Ishikawa (cell line): Measurements from ENCODE around the gene LAIR1.

ENCODE experiments used
- CEBPB ChIP-seq: IDR thresholded peaks from 2 replicates; pipeline ENCODE4 v1.6.1; 2012
- CREB1 ChIP-seq: IDR thresholded peaks from 2 replicates; pipeline ENCODE4 v1.6.1; 2012; ENCODE audit warnings: low read depth
- EGR1 ChIP-seq: IDR thresholded peaks from 2 replicates; pipeline ENCODE4 v1.6.1; 2012
- EP300 ChIP-seq: IDR thresholded peaks from 2 replicates; pipeline ENCODE4 v1.6.1; 2012; ENCODE audit warnings: borderline replicate concordance
- FOXM1 ChIP-seq: IDR thresholded peaks from 2 replicates; pipeline ENCODE4 v1.6.1; 2012; ENCODE audit warnings: low read depth, borderline replicate concordance
- NFIC ChIP-seq: IDR thresholded peaks from 2 replicates; pipeline ENCODE4 v1.6.1; 2012
- RAD21 ChIP-seq: IDR thresholded peaks from 2 replicates; pipeline ENCODE4 v1.6.1; 2012; ENCODE audit warnings: low read depth
- TAF1 ChIP-seq: IDR thresholded peaks from 2 replicates; pipeline ENCODE4 v1.6.1; 2012; ENCODE audit warnings: low read depth, mild to moderate bottlenecking
- TCF12 ChIP-seq: IDR thresholded peaks from 2 replicates; pipeline ENCODE4 v1.6.1; 2012; ENCODE audit warnings: low read depth
- TEAD4 ChIP-seq: IDR thresholded peaks from 2 replicates; pipeline ENCODE4 v1.6.1; 2012
- YY1 ChIP-seq: IDR thresholded peaks from 2 replicates; pipeline ENCODE4 v1.6.1; 2012; ENCODE audit warnings: low read depth
- ZBTB7A ChIP-seq: IDR thresholded peaks from 2 replicates; pipeline ENCODE4 v1.6.1; 2012; ENCODE audit warnings: low read depth
- TF ChIP-seq, protein P1 (sequence below): IDR thresholded peaks from 2 replicates; pipeline ENCODE4 v1.6.1; 2012; ENCODE audit warnings: low read depth, mild to moderate bottlenecking
- TF ChIP-seq, protein P2 (sequence below): IDR thresholded peaks from 2 replicates; pipeline ENCODE4 v1.6.1; 2012
- TF ChIP-seq, protein P3 (sequence below): IDR thresholded peaks from 2 replicates; pipeline ENCODE4 v1.6.1; 2012

The LAIR1 gene

DNA sequence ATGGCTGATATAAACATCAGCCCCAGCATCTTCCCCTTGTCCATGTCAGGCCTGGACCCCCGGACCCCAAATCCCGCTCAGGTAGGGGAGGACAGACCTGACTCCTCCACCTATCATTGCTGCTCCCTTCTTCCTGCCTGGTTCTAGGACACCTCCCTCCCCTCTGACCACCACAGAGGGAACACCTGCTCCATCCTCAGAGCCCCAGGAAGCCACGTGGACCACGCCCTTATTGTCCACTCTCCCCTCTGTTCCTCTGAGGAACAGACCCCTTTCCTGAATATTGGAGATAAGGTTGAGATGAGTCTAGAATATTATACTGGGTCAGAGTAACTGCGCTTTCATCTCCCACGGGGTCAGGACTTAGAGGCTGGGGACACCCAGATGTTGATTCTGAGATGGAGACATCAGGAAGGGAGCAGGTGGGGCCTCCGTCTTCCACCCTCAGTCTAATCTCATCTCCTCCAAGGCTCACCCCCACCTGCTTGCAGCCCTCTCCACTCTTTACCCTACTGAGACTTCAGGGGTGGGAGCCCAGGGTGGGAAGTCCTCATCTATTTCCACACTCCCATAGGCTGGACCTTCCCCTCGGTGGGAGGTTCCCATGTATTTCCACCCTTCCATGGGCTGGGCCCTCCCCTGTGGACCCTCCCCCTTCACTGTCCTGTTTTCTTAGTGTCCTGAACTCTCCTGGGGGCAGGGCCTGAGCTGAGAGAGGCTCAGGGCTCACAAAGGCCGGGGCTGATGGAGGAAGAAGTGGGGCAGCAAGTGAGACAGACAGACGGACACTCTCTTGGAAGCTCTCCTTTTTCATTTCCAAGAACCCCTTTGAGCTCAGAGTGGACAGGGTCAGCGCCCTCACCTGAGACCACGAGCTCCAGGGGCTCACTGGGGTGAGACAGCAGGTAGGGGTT lies 28.5 kb downstream of the LAIR1 start:
- TF ChIP-seq, protein P1, sequence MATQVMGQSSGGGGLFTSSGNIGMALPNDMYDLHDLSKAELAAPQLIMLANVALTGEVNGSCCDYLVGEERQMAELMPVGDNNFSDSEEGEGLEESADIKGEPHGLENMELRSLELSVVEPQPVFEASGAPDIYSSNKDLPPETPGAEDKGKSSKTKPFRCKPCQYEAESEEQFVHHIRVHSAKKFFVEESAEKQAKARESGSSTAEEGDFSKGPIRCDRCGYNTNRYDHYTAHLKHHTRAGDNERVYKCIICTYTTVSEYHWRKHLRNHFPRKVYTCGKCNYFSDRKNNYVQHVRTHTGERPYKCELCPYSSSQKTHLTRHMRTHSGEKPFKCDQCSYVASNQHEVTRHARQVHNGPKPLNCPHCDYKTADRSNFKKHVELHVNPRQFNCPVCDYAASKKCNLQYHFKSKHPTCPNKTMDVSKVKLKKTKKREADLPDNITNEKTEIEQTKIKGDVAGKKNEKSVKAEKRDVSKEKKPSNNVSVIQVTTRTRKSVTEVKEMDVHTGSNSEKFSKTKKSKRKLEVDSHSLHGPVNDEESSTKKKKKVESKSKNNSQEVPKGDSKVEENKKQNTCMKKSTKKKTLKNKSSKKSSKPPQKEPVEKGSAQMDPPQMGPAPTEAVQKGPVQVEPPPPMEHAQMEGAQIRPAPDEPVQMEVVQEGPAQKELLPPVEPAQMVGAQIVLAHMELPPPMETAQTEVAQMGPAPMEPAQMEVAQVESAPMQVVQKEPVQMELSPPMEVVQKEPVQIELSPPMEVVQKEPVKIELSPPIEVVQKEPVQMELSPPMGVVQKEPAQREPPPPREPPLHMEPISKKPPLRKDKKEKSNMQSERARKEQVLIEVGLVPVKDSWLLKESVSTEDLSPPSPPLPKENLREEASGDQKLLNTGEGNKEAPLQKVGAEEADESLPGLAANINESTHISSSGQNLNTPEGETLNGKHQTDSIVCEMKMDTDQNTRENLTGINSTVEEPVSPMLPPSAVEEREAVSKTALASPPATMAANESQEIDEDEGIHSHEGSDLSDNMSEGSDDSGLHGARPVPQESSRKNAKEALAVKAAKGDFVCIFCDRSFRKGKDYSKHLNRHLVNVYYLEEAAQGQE, result no peak
- TF ChIP-seq YY1 (no peak), EP300 (no peak), FOXM1 (no peak), RAD21 (no peak), CEBPB (no peak), TCF12 (no peak), NFIC (no peak), TAF1 (no peak), ZBTB7A (no peak), TEAD4 (no peak), EGR1 (no peak), CREB1 (no peak)
- TF ChIP-seq, protein P2, sequence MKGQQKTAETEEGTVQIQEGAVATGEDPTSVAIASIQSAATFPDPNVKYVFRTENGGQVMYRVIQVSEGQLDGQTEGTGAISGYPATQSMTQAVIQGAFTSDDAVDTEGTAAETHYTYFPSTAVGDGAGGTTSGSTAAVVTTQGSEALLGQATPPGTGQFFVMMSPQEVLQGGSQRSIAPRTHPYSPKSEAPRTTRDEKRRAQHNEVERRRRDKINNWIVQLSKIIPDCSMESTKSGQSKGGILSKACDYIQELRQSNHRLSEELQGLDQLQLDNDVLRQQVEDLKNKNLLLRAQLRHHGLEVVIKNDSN, result no peak
- TF ChIP-seq, protein P3, sequence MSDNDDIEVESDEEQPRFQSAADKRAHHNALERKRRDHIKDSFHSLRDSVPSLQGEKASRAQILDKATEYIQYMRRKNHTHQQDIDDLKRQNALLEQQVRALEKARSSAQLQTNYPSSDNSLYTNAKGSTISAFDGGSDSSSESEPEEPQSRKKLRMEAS, result no peak

DNA sequence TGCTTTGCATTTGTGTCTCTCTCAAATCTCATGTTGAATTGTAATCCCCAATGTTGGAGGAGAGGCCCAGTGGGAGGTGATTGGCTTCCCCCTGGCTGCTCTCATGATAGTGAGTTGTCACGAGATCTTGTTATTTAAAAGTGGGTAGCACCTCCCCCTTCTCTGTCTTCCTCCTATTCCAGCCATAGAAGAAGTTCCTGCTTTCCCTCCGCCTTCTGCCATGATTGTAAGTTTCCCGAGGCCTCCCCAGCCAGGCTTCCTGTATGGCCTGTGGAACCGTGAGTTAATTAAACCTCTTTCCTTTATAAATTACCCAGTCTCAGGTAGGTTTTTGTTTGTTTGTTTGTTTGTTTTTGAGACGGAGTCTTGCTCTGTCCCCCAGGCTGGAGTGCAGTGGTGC lies 29.6 kb downstream of the LAIR1 start:
- TF ChIP-seq YY1, result no peak
- no peak for TF ChIP-seq TCF12
- TF ChIP-seq TEAD4, result no peak

DNA sequence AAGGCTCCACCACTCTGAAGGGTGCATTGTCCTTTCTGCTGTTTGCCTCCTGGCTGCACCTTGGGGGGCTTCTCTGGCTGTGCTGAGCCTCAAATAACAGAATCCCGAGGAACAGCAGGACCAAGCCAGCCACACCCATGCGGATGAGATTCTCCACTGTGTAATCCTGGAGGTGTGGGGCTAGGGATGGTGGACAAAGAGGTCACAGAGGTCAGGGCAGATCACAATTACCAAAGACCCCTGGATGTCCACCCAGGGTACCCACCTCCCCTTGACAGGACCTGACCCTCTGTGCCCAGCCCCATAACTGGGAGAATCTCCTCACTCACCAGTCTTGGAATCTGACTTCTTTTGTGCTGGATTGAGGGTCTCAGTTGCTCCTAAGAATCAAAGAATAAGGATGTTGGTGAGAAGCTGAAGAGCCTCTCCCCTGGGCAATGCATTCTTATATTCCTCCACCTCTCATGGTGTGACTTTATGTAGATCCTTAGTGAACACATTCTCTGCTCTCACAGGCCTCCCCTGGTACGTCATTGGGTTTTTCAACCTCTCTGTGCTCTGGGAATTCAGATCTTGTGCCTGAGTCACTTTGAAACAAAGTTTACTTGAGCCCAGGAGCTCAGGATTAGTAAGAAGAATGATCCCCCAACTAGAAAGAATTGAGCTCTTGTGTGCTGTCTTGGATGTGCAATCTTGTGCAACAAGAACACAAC lies 31.0 kb downstream of the LAIR1 start:
- TF ChIP-seq TEAD4 (no peak), EP300 (no peak), NFIC (no peak), CEBPB (no peak), CREB1 (no peak), TAF1 (no peak)
- TF ChIP-seq, protein P2, result no peak

DNA sequence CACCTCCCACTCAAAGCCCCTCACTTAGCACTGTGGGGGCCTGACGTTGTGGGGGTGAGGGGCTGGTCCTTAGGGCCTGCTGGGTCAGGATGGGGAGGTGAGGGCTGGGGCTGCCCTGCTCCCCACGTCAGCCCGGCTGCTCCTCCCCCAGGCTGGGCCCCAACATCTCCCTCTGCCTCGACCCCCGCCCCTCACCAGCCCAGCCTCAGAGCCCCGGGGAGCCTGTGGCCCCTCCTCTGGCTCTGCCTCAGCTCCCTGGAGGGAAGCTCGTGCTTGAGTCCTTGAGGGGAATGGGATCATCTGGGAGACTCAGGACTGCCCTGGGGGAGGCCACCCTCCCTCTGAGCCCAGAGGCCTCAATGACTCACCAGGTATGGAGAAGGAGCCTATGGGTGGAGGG lies 32.6 kb downstream of the LAIR1 start:
- TF ChIP-seq FOXM1, result no peak
- TF ChIP-seq, protein P3, result no peak
- TF ChIP-seq ZBTB7A, result no peak
- TF ChIP-seq, protein P2, result no peak
- TF ChIP-seq TAF1, result no peak
- TF ChIP-seq EGR1, result no peak
- no peak for TF ChIP-seq CREB1
- no peak for TF ChIP-seq NFIC
- no peak for TF ChIP-seq TCF12
- TF ChIP-seq TEAD4, result no peak

DNA sequence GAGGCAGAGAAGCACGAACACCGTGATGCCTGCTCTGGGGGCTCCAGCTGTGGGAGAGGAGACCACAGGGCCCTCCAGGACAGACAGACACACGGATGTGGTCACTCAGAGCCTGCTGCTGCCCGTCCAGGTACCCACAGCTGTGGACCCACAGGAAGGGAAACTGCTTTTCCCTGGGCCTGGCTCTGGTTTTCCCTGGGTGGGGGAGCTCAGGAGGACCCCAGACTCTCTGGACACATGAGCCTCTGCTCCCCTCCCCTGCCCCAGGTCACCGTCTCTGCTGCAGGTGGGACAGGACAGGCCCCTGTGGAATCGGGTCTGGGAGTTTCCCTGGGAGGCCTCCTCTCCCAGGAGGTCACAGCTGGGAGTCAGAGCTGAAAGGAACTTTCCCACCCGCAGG lies 33.1 kb downstream of the LAIR1 start:
- TF ChIP-seq FOXM1, result no peak
- TF ChIP-seq RAD21, result no peak
- TF ChIP-seq TEAD4, result no peak

DNA sequence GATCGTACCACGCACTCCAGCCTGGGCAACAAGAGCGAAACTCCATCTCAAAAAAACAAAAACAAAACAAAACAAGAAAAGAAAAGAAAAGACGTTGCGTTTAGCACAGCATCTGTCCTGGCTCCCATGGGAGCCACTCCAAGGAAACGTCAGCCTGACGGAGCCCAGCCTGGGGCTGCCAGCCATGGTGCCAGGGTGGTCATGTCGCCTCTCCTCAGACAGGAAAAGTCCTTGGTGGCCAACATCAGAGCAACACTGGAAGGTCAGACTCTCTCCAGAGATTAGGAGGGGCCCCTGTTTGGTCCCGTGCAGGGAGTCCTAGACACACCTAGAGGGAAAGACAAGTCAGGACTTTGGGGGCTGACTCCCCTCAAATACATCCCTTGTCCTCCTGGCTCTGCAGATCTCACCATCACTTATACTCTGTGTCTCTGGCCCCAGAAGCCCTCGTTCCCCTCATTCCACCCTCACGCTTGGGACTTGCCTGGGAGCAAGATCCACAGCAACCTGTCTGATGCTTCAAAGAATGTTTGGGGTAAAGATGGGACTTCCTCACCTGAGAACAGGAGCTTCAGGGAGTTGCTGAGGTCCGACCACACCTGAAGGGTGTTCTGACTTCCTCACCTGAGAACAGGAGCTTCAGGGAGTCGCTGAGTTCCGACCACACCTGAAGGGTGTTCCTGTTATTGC lies 35.1 kb downstream of the LAIR1 start:
- TF ChIP-seq YY1 (no peak), CEBPB (no peak)

DNA sequence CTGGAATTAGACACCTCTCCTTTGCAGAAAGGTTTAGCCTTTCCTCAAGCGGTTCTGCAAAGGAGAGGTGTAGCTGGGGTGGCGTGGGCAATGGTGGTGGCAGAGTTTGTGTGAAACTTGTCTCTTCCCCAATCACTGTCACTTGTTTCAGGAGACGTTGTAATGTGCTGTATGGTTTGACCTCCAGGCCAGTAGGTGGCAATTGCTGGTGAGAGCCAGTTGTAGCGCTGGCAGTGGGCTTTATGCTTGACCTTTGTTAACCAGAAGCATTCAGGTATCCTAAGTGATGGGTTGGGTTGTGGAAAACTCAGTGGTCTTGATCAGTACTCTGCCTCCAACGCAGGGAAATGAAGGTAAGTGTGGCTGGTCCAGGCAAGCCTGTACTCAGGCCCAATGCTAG lies 39.1 kb downstream of the LAIR1 start:
- no peak for TF ChIP-seq TCF12
- TF ChIP-seq NFIC, result no peak
- TF ChIP-seq TAF1, result no peak
- no peak for TF ChIP-seq ZBTB7A
